ENCODE results near the gene CRKL. TPM values are rescaled to one million over a fixed set of nuclear protein-coding genes. Genes with fewer than 3 reads are reported as not detected.

Gene CRKL
- total and polyA plus RNA-seq, 2 of the 4 experiments (the other 2 are of a cell fraction), result 20.6 to 35.5 TPM

- dilution Hi-C loops (cut with HindIII; ENCODE audit: low sequenced_read_pairs, unreplicated experiment), result no loop called here
- DNase-seq, result no peak
- Histone ChIP-seq H4K5ac (ENCODE audit: low read depth, low read length) (no peak overlapping the region), H3K36me3 (ENCODE audit: control insufficient read depth, insufficient read depth, low read length) (no peaks in the 10 kb centered on the region), H3K23ac (ENCODE audit: low read depth, low read length) (no peak overlapping the region), H3K27ac (ENCODE audit: insufficient read depth, low read length) (no peak overlapping the region), H3K27me3 (ENCODE audit: control insufficient read depth, insufficient read depth, low read length) (peaks cover 39% of the 10 kb centered on the region), H4K8ac (ENCODE audit: low read depth in 2 of 2, low read length in 2 of 2) (no peak overlapping the region), H3K14ac (replicated peaks; ENCODE audit: low read depth, low read length) (no peak overlapping the region), H3K9me1 (ENCODE audit: insufficient read depth, low read length) (no peaks in the 10 kb centered on the region), H4K20me1 (ENCODE audit: insufficient read depth, low read length) (no peaks in the 10 kb centered on the region; the same call in 1 of the 2 replicates), H2BK20ac (ENCODE audit: low read depth, low read length) (no peak overlapping the region), H3K56ac (ENCODE audit: extremely low read depth, insufficient read depth, low read length) (no peak overlapping the region), H3K4me2 (ENCODE audit: low read depth, low read length) (no peak overlapping the region), H2BK120ac (ENCODE audit: low read depth, low read length) (no peak overlapping the region), H2AK5ac (ENCODE audit: low read depth, low read length) (peak overlapping the region; percentile 8; the same call in 1 of the 2 replicates), H3K9me3 (ENCODE audit: control insufficient read depth, insufficient read depth, low read length) (no peaks in the 10 kb centered on the region), H3K4ac (ENCODE audit: low read depth, low read length) (no peak overlapping the region), H3K4me3 (ENCODE audit: insufficient read depth, low read depth, low read length) (no peak overlapping the region), H2AK9ac (replicated peaks; ENCODE audit: low read depth, low read length, poor library complexity) (no peak overlapping the region), H2BK15ac (ENCODE audit: low read depth, low read length) (no peak overlapping the region), H2BK5ac (ENCODE audit: low read depth, low read length, poor library complexity, severe bottlenecking) (no peak overlapping the region), H2AFZ (replicated peaks; ENCODE audit: low read length, poor library complexity) (no peak overlapping the region), H3K79me1 (ENCODE audit: low read depth in 1 of 2, low read length in 2 of 2) (no peaks in the 10 kb centered on the region), H4K91ac (ENCODE audit: insufficient read depth, low read depth, low read length) (no peak overlapping the region), H3K9ac (ENCODE audit: low read depth, low read length) (no peak overlapping the region), H3K4me1 (ENCODE audit: control insufficient read depth, insufficient read depth, low read length) (peaks cover 3% of the 10 kb centered on the region; the same call in 1 of the 2 replicates), H3K18ac (ENCODE audit: low read depth, low read length) (no peak overlapping the region)
- no TSS peak for BruUV-seq (replicated peaks)
- no CpG with 5 or more reads among the region's 6 CpGs for WGBS, 2 experiments (ENCODE audit: extremely low coverage in 2 of 2, insufficient read length in 1 of 2)
- TF ChIP-seq CEBPB (IDR thresholded peaks at IDR 0.05; ENCODE audit: low read depth, low read length) (no peak), RCOR1 (IDR thresholded peaks at IDR 0.05; ENCODE audit: insufficient replicate concordance, low read length) (no peak), FOS (IDR thresholded peaks at IDR 0.05; ENCODE audit: low read depth, low read length) (no peak), RAD21 (IDR thresholded peaks at IDR 0.05; ENCODE audit: low read length) (no peak), SMC3 (IDR thresholded peaks at IDR 0.05; ENCODE audit: low read depth, low read length) (no peak), CTCF (conservative IDR thresholded peaks at IDR 0.05; ENCODE audit: low read depth, low read length) (no peak), NFE2L2 (IDR thresholded peaks at IDR 0.05; ENCODE audit: low read depth, low read length) (no peak), ELK1 (IDR thresholded peaks at IDR 0.05; ENCODE audit: borderline replicate concordance, low read depth, low read length) (no peak), USF2 (IDR thresholded peaks at IDR 0.05; ENCODE audit: low read depth, low read length) (no peak), MAZ (IDR thresholded peaks at IDR 0.05; ENCODE audit: borderline replicate concordance, low read depth, low read length) (no peak), POLR2A (IDR thresholded peaks at IDR 0.05; ENCODE audit: low read depth, low read length) (no peak), CHD1 (IDR thresholded peaks at IDR 0.05; ENCODE audit: low read depth, low read length) (no peak), MAFK (IDR thresholded peaks at IDR 0.05; ENCODE audit: low read depth, low read length) (no peak), RFX5 (IDR thresholded peaks at IDR 0.05; ENCODE audit: low read depth, low read length) (no peak), MXI1 (IDR thresholded peaks at IDR 0.05; ENCODE audit: borderline replicate concordance, low read depth, low read length) (no peak)
- ATAC-seq (ENCODE audit: low read depth), result no peak
- POLR2A ChIA-PET (ENCODE audit: unreplicated experiment), result no interaction called here
- in situ Hi-C loops (cut with MboI; ENCODE audit: low sequenced_read_pairs), result no loop called here
- CTCF ChIA-PET, result interaction anchor here (0.7 kb wide), 1 partner anchor 159 kb away, joined by 4 read pairs; no protein-coding TSS in a partner anchor
- intact Hi-C loops (cut with micrococcal nuclease), result no loop called here
Observed at GRCh38 chr22:20962491-20962945, 45.3 kb downstream of the CRKL start.

All from IMR-90 (cell line).